T-helper 2 cell treated with Interferon-gamma antibody and Interleukin-4, amounts not matched to agents 5 μg/mL and 100 μg/mL, for 36 hours (primary cell): ENCODE data around the gene SNRNP25.

Source experiments
- DNase-seq: peaks from one replicate; pipeline ENCODE4 v3.0.0; 2021; ENCODE audit warnings: low spot score
- H3K27ac Mint-ChIP-seq: one replicate; pipeline ENCODE4 v1.8.0; 2021; ENCODE audit warnings: mild to moderate bottlenecking, mixed read lengths
- H3K27me3 Mint-ChIP-seq: one replicate; pipeline ENCODE4 v1.8.0; 2021; ENCODE audit warnings: low read depth, mixed read lengths
- H3K36me3 Mint-ChIP-seq: one replicate; pipeline ENCODE4 v1.8.0; 2021; ENCODE audit warnings: low read depth, mixed read lengths
- H3K4me1 Mint-ChIP-seq: one replicate; pipeline ENCODE4 v1.8.0; 2021; ENCODE audit warnings: low read depth, mixed read lengths
- H3K4me3 Mint-ChIP-seq: one replicate; pipeline ENCODE4 v1.8.0; 2022; ENCODE audit warnings: mild to moderate bottlenecking, moderate library complexity, mixed read lengths
- H3K9me3 Mint-ChIP-seq: one replicate; pipeline ENCODE4 v1.8.0; 2021; ENCODE audit warnings: mixed read lengths

The SNRNP25 gene

GRCh38 chr16:102060-102855, 48.6 kb downstream of the SNRNP25 start:
- DNase-seq: no peak
- no peak overlapping the region for H3K27ac Mint-ChIP-seq

GRCh38 chr16:104355-104754, 50.7 kb downstream of the SNRNP25 start:
- Mint-ChIP-seq H3K4me3 (no peak overlapping the region), H3K27me3 (no peaks in the 10 kb centered on the region), H3K9me3 (no peaks in the 10 kb centered on the region), H3K27ac (no peak overlapping the region), H3K36me3 (peaks cover 5% of the 10 kb centered on the region), H3K4me1 (no peaks in the 10 kb centered on the region)
- DNase-seq: no peak

More at GRCh38 chr16:102060-102855, 48.6 kb downstream of the SNRNP25 start:
- H3K4me1 Mint-ChIP-seq: no peaks in the 10 kb centered on the region
- no peaks in the 10 kb centered on the region for H3K9me3 Mint-ChIP-seq
- H3K4me3 Mint-ChIP-seq: no peak overlapping the region
- H3K27me3 Mint-ChIP-seq: no peaks in the 10 kb centered on the region
- H3K36me3 Mint-ChIP-seq: peaks cover 1% of the 10 kb centered on the region

DNA sequence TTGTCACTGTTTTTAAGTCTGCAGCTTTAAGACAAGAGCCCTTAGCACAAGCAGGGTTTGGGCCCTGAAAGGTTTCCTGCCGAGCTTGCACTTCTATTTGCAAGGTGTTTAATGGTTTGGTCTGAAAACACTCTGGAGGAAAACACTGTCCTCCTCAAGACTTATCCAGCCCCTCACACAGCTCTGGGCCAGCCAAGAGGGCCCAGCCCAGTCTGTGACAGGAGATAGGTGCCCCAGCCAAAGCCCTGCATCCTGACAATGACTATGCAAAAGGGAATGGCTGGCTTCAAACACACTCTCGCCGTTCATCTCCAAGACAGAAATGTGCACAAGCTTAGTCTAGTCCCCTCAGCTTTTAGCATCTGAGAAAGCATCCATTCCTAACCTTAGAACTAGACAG, 51.3 kb downstream of the SNRNP25 start:
- H3K4me1 Mint-ChIP-seq: no peaks in the 10 kb centered on the region
- H3K9me3 Mint-ChIP-seq: no peaks in the 10 kb centered on the region
- H3K36me3 Mint-ChIP-seq: peaks cover 9% of the 10 kb centered on the region
- no peaks in the 10 kb centered on the region for H3K27me3 Mint-ChIP-seq
- no peak overlapping the region for H3K27ac Mint-ChIP-seq
- no peak overlapping the region for H3K4me3 Mint-ChIP-seq
- no peak for DNase-seq

- Mint-ChIP-seq H3K36me3 (peaks cover 11% of the 10 kb centered on the region), H3K27me3 (no peaks in the 10 kb centered on the region), H3K27ac (no peak overlapping the region), H3K4me3 (no peak overlapping the region), H3K4me1 (no peaks in the 10 kb centered on the region), H3K9me3 (no peaks in the 10 kb centered on the region)
- no peak for DNase-seq
Measured at GRCh38 chr16:105521-105920, 51.9 kb downstream of the SNRNP25 start.

DNA sequence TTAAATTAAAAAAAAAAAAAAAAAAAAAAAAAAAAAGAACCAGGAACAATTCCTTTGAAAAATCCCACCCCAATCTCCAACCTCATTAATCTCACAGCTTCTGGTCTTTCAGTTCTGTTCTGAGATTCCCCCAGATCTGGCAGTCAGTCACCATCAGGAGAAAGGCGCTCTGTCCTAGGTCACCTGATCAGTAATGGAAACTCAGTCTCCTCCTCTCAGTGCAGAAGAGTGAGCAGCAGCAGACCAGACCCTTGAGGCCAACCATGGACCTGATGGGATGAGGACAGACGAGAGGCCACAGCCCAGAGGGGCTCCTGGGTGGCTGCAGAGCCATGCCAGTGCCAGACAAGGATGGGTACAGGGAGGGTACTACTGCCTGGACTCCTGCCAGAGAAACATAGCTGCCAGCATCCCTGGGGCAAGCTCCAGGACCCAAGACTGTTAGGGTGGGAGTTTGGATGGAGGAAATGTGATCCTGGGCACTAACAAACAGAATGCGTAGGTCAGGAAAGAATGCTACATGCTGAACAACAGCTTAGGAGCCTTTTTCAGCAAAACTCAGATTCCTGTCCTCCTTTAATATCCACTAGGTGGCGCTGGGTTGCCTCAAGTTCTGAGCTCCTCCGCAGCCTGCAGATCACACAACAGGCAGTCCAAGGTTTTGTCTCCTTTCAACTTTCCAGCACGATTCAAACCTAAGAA, 53.1 kb downstream of the SNRNP25 start:
- Mint-ChIP-seq H3K9me3 (no peaks in the 10 kb centered on the region), H3K36me3 (peaks cover 13% of the 10 kb centered on the region), H3K27me3 (no peaks in the 10 kb centered on the region), H3K4me1 (no peaks in the 10 kb centered on the region), H3K27ac (no peak overlapping the region), H3K4me3 (no peak overlapping the region)
- DNase-seq: peak; percentile 41
